Measurements from ENCODE around the gene OTULIN. TPM values are rescaled to one million over a fixed set of nuclear protein-coding genes. Genes with fewer than 3 reads are reported as not detected.

The OTULIN gene
- total and polyA plus RNA-seq, 2 of the 4 experiments (the other 2 are of a cell fraction): 6.9 to 19.5 TPM

DNA sequence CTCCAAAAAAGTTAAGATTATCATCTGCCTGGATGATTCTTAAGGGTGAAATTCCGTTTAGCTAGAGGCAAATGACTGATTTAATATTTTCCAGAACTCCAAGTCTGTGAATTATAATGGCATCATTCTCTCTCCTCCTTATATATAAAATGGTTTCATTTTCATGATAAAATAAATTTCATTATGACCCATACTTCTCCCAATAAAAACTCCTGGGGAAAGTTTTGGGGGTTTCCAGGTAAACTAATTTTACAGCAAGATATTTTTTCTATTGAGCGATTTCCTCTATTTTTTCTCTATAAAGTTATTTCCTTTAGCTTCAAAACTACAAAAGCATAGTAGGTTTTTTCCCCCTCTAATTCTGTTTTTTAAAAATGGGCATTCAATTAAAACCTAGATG is 7.6 kb upstream of the OTULIN start:
- intact Hi-C loops (cut with micrococcal nuclease) (no loop called here), in situ Hi-C loops (cut with MboI; ENCODE audit: low sequenced_read_pairs) (loop anchor here (25.0 kb wide), 2 partner anchors 545 to 670 kb away; no protein-coding TSS in a partner anchor), dilution Hi-C loops (cut with HindIII; ENCODE audit: low sequenced_read_pairs, unreplicated experiment) (no loop called here)
- Histone ChIP-seq H2BK20ac (ENCODE audit: low read depth, low read length) (no peak overlapping the region), H3K27me3 (ENCODE audit: control insufficient read depth, insufficient read depth, low read length) (peaks cover 14% of the 10 kb centered on the region), H3K23ac (ENCODE audit: low read depth, low read length) (no peak overlapping the region), H4K91ac (ENCODE audit: insufficient read depth, low read depth, low read length) (no peak overlapping the region), H3K27ac (ENCODE audit: insufficient read depth, low read length) (no peak overlapping the region), H3K9me1 (ENCODE audit: insufficient read depth, low read length) (peaks cover 7% of the 10 kb centered on the region; the same call in 1 of the 2 replicates), H2BK120ac (ENCODE audit: low read depth, low read length) (no peak overlapping the region), H4K5ac (ENCODE audit: low read depth, low read length) (no peak overlapping the region), H3K4me3 (ENCODE audit: insufficient read depth, low read depth, low read length) (no peak overlapping the region), H3K18ac (ENCODE audit: low read depth, low read length) (no peak overlapping the region), H3K79me1 (ENCODE audit: low read depth in 1 of 2, low read length in 2 of 2) (peaks cover 2 to 7% of the 10 kb centered on the region in 2 experiments; a peak in 3 of 4 replicates), H3K36me3 (ENCODE audit: control insufficient read depth, insufficient read depth, low read length) (no peaks in the 10 kb centered on the region), H3K9me3 (ENCODE audit: control insufficient read depth, insufficient read depth, low read length) (no peaks in the 10 kb centered on the region), H2AK9ac (replicated peaks; ENCODE audit: low read depth, low read length, poor library complexity) (no peak overlapping the region), H2BK5ac (ENCODE audit: low read depth, low read length, poor library complexity, severe bottlenecking) (no peak overlapping the region), H2AFZ (replicated peaks; ENCODE audit: low read length, poor library complexity) (no peak overlapping the region), H3K56ac (ENCODE audit: extremely low read depth, insufficient read depth, low read length) (no peak overlapping the region), H2BK15ac (ENCODE audit: low read depth, low read length) (no peak overlapping the region), H3K9ac (ENCODE audit: low read depth, low read length) (no peak overlapping the region), H3K4ac (ENCODE audit: low read depth, low read length) (no peak overlapping the region), H2AK5ac (ENCODE audit: low read depth, low read length) (no peak overlapping the region), H3K4me2 (ENCODE audit: low read depth, low read length) (no peak overlapping the region), H3K14ac (replicated peaks; ENCODE audit: low read depth, low read length) (no peak overlapping the region), H4K8ac (ENCODE audit: low read depth in 2 of 2, low read length in 2 of 2) (no peak overlapping the region), H3K4me1 (ENCODE audit: control insufficient read depth, insufficient read depth, low read length) (peaks cover 3% of the 10 kb centered on the region), H4K20me1 (ENCODE audit: insufficient read depth, low read length) (peaks cover 7% of the 10 kb centered on the region; the same call in 1 of the 2 replicates)
- no CpG with 5 or more reads among the region's 2 CpGs for WGBS, 2 experiments (ENCODE audit: extremely low coverage in 2 of 2, insufficient read length in 1 of 2)
- POLR2A ChIA-PET (ENCODE audit: unreplicated experiment): no interaction called here
- ATAC-seq (ENCODE audit: low read depth) (no peak), DNase-seq (no peak)
- CTCF ChIA-PET: no interaction called here
- TF ChIP-seq MAFK (IDR thresholded peaks at IDR 0.05; ENCODE audit: low read depth, low read length) (no peak), RFX5 (IDR thresholded peaks at IDR 0.05; ENCODE audit: low read depth, low read length) (no peak), MXI1 (IDR thresholded peaks at IDR 0.05; ENCODE audit: borderline replicate concordance, low read depth, low read length) (no peak), RAD21 (IDR thresholded peaks at IDR 0.05; ENCODE audit: low read length) (no peak), FOS (IDR thresholded peaks at IDR 0.05; ENCODE audit: low read depth, low read length) (no peak)
- TF ChIP-seq, protein P1, sequence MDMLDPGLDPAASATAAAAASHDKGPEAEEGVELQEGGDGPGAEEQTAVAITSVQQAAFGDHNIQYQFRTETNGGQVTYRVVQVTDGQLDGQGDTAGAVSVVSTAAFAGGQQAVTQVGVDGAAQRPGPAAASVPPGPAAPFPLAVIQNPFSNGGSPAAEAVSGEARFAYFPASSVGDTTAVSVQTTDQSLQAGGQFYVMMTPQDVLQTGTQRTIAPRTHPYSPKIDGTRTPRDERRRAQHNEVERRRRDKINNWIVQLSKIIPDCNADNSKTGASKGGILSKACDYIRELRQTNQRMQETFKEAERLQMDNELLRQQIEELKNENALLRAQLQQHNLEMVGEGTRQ (IDR thresholded peaks at IDR 0.05; ENCODE audit: low read depth, low read length): no peak
- TF ChIP-seq, protein P2, sequence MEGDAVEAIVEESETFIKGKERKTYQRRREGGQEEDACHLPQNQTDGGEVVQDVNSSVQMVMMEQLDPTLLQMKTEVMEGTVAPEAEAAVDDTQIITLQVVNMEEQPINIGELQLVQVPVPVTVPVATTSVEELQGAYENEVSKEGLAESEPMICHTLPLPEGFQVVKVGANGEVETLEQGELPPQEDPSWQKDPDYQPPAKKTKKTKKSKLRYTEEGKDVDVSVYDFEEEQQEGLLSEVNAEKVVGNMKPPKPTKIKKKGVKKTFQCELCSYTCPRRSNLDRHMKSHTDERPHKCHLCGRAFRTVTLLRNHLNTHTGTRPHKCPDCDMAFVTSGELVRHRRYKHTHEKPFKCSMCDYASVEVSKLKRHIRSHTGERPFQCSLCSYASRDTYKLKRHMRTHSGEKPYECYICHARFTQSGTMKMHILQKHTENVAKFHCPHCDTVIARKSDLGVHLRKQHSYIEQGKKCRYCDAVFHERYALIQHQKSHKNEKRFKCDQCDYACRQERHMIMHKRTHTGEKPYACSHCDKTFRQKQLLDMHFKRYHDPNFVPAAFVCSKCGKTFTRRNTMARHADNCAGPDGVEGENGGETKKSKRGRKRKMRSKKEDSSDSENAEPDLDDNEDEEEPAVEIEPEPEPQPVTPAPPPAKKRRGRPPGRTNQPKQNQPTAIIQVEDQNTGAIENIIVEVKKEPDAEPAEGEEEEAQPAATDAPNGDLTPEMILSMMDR (conservative IDR thresholded peaks at IDR 0.05; ENCODE audit: low read depth, low read length): no peak
- no TSS peak for BruUV-seq (replicated peaks)

Data from IMR-90 (cell line).